ENCODE results near the gene MCC.

MCC gene

DNA sequence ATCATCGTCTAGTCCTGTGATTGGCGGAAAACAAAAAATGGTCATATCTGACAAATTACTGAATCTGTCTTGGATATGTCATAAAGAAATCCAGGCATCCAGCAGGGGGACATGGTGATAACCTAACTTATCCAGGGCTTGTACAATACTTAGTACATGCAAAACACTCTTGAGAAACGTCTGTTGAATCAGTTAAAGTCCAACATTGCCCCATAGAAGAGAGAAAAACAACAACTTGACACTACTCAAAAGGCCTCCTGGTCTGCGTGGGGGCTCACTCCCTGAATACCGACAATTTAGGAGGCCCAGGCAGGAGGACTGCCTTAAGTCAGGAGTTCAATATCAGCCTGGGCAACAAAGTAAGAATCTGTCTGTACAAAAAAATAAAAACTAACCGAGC, 294.1 kb downstream of the MCC start:
- DNase-seq = no peak

DNA sequence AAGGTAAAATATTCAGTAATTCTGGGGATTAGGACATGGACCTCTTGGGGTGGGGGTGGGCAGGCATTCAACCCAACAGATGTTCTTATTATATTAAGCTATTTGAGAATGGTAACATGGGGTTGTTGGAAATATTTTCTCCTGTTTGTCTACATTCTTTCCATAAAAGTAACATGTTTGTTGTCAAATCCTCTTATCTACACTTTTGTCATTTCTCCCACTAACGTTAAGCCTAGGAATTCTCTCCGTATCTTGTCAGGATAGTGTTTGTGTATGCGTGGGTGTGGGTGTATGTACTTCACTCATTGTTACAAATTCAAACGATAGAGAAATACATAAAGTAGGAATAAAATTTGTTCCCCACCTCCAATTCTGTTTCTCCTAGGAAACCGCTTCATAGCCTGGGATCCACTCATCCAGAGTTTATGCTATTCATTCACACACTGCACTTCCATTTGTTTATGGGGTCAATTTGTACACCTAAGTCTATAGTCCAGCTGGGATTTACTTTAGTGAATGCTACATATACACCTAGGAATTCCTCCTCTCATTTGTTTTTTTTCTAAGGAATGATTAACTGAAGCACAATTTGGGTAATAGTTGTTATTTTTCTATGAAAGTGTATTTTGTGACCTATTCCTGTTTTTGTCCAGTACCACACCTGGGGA, 294.8 kb downstream of the MCC start:
- DNase-seq = no peak

DNA sequence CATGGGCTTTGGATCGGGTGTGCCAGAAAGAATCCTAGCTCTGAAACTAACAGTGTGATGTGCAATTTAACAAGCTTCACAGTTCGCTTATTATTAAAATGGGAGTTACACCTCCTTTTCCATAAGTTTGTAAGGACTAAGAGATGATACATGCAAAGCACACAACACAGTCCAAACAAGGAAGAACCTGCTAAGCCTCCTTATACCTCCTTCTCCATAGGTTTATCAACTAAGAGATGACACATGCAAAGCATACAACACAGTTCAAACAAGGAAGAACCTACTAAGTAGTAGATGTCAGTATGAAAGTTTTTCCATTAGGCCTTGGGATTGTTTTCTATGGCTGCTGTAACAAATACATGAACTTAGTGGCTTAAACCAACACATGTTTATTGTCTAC, 295.7 kb downstream of the MCC start:
- DNase-seq = no peak

DNA sequence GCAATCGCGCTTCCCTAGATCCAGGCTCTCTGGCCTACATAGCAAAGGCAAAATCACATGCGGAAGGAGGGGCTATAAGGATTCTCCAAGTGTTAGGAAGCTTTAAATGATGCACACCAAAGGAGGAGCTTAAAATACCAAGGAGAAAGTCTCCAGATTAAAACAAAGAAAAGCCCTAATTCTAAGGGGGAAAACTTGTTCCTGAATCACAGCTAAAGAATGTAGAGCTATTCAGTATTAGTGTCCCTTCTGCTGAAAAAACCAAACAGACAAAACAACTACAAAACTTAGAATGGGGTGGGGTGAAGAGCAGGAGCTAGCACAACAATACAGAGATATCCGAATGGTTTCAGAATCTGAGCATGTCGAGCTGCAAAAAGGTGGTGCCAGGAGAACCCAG, 297.9 kb downstream of the MCC start:
- DNase-seq = no peak

DNA sequence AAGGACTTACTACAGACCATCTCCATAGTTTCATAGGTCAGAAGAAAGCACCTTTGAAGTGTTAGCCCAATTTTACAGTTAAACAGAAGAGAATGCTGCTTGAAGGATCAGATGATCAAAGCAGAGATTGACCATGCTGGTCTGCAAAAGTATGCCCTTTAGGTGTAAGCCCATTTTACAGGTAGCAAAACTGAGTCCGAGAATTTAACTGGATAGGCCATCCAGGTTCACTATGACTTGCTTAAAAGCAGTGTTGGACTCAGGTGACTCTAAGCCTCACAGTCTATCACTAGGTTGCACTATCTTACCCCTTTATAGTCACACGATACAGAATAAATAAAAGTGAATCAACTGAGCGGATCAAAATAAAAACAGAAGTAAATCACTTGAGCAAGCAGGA, 299.0 kb downstream of the MCC start:
- no peak for DNase-seq

DNA sequence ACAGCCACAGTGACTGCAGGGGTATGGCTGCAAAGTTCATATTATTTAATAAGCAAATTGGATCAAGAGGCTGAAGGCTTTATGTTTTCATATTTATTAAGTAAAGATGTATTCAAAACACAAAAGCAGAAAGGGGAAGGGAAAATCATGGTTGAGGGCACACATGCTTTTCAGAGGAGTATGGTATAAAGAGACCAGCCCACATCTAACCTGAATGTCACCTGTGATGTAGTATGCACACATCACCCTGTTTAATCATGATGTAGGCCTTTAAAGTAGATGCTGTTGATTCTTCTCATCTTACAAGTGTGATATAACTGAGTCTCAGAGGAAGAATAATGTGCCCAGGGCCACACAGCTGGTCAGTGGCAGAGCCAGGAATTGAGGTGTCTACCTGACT, 299.8 kb downstream of the MCC start:
- no peak for DNase-seq

DNA sequence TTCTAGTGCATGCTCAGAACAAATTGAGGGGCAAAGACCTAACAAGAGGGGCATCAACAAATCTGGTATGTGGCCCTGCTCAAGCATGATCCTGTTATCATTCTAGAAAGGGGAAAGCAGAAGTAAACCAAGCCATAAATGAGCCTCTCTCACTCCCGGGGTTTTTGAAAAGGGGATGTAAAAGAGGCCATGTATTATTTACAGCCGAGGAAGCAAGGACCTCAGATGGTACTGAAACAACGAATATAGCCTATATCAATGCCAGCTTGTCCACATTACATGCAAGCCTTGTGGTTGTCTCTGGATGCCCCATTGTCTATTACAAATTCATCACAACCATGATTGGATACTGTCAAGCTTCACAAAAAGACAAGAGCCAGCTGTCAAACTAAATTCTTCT, 300.3 kb downstream of the MCC start:
- no peak for DNase-seq

DNA sequence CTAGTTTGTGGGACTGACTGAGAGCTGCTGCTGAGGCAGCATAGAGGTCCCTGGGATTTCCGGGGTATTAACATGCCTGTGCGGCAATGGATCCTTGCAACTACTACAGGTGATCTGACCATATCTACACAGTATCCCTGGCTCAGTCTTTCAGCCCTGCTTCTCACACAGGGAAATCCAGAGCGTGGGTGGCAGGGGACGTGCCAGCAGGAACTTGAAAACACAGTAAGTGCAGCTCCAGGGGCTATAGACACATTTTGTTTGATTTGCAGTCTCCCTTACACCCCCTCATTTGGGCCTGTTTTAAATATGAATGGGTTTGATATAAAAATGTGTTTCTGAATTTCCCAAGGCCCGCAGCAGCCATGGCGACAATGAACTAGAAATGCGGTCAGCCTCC, 302.2 kb downstream of the MCC start:
- DNase-seq = no peak

DNA sequence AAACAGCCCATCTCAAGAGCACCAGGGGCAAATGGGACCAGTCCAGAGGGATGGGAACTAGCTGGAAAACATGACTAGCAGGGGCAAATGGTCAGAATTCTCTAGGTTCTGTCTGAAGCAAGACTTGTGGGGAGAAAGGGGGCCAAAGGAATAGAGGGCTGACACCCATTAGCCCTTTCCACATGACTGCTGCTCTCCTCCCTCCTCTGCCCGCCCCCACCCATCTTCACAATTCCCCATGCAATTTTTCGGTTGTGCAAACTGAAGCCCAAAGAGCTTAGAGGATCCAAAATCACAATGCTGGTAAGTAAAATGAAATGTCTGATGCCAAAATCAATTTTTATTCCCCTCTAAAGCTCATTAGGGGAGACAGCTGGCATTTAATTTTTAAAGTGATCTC, 304.6 kb downstream of the MCC start:
- DNase-seq = no peak

DNA sequence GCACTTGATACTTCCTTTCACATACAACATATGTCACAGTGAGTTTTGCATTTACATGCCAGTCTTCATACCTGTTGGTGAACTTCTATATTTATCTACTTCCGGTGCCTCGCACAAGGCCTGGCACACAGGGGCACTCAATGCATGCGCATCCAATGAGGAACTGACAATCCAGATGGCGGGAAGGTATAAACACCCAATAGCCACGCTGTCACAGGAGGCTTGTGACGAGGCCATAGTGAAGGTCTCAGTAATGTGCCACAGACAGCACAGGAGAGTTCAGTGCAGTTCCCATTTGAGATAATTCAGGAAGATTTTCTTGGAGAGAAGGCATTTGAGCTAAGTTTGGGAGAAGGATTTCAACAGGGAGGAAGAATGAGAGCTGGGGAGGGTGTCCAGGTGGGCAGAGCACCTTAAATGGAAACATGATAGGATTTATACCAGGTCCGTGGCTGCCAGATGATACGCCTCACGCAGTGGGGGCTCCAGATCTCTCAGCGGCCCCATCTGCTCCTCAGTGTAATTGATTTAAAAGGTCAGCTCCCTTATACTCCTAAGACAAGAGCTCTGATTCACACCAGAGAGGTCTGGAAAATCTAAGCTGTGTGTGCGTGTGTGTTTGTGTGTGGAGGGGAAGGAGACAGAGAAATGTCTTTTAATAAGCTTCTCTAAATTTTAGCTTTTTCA, 305.5 kb downstream of the MCC start:
- no peak for DNase-seq

DNA sequence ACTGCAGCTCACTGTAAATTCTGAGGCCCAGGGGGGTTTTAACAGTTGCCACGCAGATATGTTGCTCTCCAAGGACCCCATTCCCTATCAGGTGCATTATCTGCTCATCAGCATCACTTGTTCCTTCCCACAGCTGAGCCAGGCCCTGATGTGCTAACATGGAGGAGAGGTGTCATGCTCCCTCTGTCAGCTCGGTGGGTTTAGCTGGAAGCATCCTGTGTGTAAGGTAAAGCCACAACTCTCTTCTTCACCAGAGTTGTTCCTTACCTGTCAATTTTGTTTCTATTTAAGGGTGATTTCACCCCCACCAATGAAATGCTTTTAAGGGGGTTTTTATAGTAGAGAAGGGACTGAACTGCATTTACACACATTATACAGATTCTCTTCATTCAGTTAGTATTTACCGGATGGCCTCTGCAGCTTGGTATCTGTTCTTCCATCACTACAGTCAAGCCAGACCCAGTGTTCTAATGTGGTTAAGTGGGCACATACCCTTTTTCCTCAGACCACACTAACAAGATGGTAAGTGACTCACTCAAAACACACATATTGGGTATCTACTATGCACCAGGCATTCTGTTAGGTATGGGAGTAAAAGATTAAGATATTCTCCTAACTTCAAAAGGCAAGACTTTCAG, 306.3 kb downstream of the MCC start:
- DNase-seq = no peak

DNA sequence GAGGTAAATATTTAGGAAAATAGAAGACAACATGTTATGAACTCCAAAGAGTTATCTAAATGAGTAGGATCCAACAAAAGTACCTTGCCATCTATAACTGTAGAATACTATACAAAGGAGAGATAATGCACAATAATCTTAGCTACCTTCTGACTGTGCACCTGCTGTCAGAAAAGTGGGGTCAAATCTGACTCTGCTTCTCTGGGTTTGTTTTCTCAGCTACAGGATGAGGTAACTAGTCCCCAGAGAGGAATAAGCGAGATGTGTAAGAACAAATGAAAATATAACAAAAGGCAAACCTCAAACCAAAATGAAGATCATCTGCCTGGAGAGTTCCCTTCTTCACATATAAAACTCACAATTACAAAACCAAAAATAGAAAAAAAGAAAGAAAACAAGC, 306.8 kb downstream of the MCC start:
- DNase-seq = no peak

DNA sequence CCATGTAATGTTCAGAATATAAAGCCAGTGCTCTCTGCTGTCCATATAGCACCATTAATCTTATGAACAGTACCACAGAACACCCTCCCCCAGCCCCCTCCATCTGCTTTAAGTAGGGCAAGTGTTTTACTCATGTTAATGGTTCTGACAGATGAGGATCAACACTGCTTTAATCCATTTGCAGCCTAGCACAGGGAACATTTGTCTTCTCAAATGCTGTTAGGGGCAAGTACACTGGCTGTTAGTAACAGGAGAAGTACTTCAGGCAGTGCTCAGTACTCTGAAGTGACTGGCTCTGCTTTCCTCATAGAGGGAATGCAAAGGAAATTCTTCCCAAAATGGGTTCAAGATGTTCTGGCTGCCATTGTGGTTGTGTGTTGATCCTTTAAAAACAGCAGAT, 309.1 kb downstream of the MCC start:
- no peak for DNase-seq

DNA sequence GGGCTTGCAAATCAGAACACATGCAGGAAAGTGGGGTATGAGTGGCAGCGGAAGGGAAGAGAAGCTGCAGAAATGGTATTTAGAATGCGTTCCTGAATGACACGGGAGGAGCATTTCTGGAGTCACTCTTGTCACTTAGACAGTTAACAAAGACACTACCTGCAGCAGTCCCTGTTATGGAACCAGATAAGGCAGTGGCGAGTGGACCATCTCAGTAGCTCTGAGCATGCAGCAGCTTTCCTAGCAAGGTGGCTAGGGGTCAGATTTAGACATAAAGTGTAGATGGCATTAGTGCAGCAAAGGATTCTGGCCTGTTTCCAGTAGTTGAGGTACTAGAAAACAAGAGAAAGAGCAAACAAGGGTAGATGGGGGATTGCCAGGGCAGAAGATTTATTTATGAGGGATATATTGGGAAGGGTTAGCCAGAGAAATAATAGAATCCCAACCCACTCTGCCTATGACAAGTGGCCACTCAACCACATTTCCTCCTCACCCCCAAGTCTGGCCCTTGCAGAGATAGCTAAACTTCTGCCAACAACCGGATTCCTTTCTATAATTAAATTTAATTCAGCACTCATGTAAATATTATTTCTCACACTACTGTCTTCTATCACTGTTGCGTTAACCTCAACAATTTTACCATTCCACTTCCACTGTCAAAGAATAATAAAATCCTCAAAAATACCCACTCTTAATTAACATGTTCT, 310.0 kb downstream of the MCC start:
- no peak for DNase-seq

DNA sequence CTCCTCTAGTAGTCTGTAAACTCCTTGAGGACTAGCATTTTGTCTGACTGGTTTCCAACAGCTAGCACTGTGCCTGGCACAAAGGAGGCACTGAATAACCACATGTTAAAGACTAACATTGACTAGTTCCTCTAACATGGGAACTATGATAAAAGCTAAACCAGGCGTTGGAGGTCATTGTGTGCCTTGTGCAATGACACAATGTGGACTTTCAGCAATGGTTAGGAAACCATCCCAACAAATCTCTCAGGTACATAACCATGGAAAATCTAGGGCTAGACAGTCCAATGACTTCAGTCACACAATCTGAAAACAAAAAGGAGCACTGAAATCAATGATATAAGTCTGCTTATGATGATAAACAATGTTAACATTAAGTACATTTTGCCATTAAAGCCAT, 311.0 kb downstream of the MCC start:
- DNase-seq = no peak

DNA sequence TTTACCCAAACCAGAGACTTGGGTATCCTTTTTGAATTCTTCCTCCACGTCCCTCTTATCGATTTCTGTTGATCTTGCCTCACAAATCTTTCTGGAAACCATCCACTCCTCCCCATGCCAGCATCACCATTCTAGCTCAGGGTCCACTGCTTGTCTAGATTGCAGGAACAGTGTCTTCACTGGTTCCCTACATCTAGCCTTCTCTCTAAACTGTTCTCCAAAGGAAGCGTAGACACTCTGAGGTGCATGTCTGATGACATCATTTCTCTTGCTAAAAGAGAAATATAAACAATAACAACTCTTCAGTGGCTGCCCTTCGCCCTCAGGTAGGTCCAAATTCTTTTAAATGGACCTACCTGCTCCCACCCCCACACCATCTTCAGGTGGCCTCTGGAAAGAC, 311.5 kb downstream of the MCC start:
- no peak for DNase-seq

DNA sequence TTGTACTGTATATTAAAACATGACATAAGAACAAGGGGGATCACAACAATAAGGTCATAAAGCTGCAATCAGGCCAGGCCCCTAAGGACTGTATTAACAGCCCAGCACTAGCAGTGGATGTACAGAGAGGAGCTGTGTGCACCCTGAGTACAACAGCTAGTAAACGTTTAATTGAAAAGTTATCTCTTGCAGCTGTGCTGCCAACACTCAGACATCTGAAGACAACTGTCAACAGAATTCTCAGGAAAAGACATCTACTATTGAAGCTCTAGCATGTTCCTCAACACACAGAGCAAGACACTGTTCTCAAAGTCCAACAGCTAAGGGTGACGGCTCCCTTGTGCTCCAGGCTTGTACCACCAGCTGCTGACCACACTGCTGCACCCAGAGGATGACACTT, 312.1 kb downstream of the MCC start:
- no peak for DNase-seq

DNA sequence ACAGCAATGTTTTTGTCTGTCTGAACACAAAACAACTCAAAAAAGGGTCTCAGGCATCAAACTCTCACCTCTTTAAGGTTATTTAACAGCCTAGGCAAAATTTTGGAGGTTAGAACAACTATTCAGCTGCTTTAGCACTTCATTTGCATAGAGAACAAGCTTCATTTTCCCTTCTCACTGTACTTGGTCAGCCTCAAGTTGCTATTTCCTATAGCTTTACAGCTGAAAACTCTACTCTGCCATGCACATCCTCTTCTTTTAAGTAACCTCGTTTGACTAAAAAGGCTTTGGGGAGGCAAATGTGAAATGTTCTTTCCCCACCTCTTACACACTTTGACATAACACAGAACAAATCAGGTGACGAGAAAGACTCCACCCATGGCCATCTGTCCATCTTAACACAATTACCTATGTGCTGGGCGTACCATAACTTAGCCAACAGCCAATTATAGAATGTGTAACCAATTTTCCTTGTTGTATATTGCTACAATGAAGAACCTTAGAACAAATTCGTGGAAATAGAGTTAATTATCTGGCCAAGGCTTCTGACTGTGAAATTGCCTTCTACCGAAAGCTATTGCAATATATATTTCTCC, 315.9 kb downstream of the MCC start:
- no peak for DNase-seq

DNA sequence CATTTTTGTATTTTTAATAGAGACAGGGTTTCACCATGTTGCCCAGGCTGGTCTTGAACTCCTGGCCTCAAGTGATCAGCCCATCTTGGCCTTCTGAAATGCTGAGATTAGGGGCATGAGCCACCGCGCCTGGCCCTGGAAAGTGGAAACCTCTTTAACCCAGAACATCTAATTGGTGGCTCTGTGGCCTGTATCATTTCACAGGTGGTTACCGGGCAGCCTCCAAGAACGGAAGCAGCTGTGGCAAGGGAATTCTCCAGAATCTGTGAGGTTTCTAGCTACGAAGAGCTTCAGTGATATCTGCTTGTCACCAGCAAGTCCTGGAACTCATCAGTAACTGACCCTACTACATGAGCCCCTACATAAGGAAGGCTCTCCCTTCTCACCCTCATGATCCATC, 316.7 kb downstream of the MCC start:
- DNase-seq = no peak

DNA sequence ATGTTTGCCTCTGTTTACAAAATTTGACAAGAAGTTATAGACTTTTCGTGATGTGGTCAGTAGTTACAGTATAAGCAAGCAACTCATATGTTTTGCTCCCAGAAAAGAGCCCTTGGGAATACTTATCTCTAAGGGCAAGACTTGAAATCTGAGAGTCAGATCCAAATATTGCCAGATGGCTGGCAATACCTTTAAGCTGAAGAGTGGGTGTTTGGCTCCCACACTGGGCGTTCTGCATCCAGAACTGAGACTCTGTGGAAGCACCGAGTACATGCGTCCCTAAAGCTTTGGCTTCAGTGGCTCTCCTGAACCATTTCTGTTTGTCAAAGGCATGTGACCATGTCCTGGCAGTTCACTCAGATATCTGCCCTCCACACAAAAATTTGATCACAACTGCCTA, 317.5 kb downstream of the MCC start:
- no peak for DNase-seq

DNA sequence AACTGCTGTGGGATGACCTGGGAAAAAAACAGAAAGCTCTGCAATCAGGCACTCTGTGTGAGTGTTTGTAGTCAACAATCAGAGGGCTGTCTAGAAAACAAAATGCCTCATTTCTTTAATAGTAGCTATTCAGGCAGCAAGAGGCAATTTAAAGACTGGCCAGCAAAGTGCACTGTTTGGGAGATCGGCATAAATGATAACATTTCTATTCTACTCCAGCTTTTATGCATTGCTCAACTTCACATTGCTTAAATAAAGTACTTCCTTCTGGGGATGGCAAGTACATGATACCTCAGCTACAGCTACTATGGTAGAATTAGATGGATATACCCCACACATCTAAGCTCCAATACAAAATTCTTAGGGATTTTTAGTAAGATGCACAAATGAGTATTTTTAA, 318.5 kb downstream of the MCC start:
- DNase-seq = no peak

DNA sequence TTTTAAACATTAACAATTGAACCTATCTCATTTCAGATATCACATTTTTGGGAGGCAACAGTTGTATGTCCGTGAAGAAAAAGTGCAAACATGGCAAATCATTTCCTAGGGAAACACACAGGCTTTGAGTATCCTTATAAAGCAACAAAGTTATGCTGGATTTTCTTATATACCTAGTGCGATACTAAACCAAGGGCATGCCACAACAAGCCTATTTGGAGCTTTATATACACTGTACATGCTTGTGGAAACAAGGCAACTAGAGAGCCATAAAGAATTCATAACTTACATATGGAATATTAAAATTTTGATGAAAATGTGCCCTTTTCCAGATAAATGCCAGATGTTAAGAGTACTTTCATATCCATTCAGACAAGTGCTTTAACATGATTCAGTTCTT, 320.3 kb downstream of the MCC start:
- no peak for DNase-seq

DNA sequence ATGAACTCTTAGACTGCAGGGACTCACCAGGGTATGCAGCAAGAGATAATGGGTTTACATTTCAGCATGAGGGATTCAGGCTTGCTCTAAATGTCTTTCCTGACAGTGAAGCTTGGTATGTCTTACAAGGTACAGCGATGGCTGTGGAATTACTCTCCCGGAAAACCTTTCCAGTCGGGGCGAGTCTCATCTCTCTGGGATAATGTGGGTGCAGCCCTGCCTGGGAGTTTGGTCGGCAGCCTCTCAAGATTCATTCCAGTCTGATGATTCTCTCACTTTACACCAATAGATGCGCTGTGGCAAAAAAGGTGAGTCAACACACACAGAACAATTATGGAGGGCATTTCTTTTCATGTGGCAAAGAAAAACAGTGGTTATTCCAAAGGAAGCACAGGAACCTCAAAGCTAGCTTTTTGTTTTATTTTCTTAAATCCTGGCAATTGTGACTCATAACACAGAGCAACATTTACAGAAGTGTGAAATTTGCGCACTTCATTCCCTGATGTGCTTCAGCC, 321.3 kb downstream of the MCC start:
- DNase-seq = no peak

Measured in CD4-positive, alpha-beta T cell treated with Interferon alpha-2 for 1 hour (primary cell).